Keratinocyte (primary cell): ENCODE results near the gene ZNF878. TPM values are rescaled to one million over a fixed set of nuclear protein-coding genes. Genes with fewer than 3 reads are reported as not detected.
"Not testable (repeated sequence)": the region's sequence is repeated elsewhere in the genome, so short reads cannot be mapped to it uniquely, and the experiment has no call there.

ENCODE experiments used
- DNase-seq: peaks from one replicate; pipeline ENCODE4 v3.0.0-alpha.2; 2011; ENCODE audit warnings: low read depth, missing footprints, low spot score
- FAIRE-seq: peaks from 2 replicates; lab custom pipeline; 2011; peaks lifted over from hg19 to GRCh38; lab: Jason Lieb, UNC
- H2AFZ ChIP-seq: 2 replicates; pipeline ENCODE4 v1.6.0; 2012; ENCODE audit warnings: low read length, control low read depth, inconsistent platforms; ENCODE audit not compliant: control insufficient read depth
- H3K27ac ChIP-seq: 2 replicates; pipeline ENCODE4 v1.5.1; 2011; ENCODE audit warnings: low read length; ENCODE audit not compliant: control insufficient read depth, insufficient read depth
- H3K27me3 ChIP-seq: 3 replicates; pipeline ENCODE4 v1.6.0; 2011; ENCODE audit warnings: low read length; ENCODE audit not compliant: control insufficient read depth, insufficient read depth; ENCODE audit errors: extremely low read depth
- H3K36me3 ChIP-seq, 2 experiments: 2 replicates in 1 of 2; 3 replicates in 1 of 2; pipeline ENCODE4 v1.5.1; 2011; ENCODE audit warnings: low read length in 2 of 2, mild to moderate bottlenecking in 1 of 2; ENCODE audit not compliant: control insufficient read depth in 2 of 2, insufficient read depth in 2 of 2; ENCODE audit errors: extremely low read depth in 1 of 2
- H3K4me1 ChIP-seq: 3 replicates; pipeline ENCODE4 v1.5.1; 2011; ENCODE audit warnings: low read length; ENCODE audit not compliant: control insufficient read depth, insufficient read depth; ENCODE audit errors: extremely low read depth
- H3K4me2 ChIP-seq: 3 replicates; pipeline ENCODE4 v1.6.0; 2011; ENCODE audit warnings: low read depth, low read length; ENCODE audit not compliant: control insufficient read depth, insufficient read depth; ENCODE audit errors: extremely low read depth
- H3K4me3 ChIP-seq, 3 experiments: fragments of 200-600 bp in 1 of 3; sonication (generic) in 1 of 3; 2 replicates in 2 of 3; 3 replicates in 1 of 3; pipeline ENCODE4 v1.5.1; 2011 to 2016; ENCODE audit warnings: low read length in 3 of 3, mild to moderate bottlenecking in 3 of 3, control low read depth in 2 of 3, inconsistent platforms in 1 of 3, low read depth in 1 of 3, mixed read lengths in 1 of 3, mixed run types in 1 of 3, moderate library complexity in 1 of 3; ENCODE audit not compliant: control insufficient read depth in 2 of 3, insufficient read depth in 2 of 3; ENCODE audit errors: extremely low read depth in 1 of 3
- H3K79me2 ChIP-seq: 2 replicates; pipeline ENCODE4 v1.6.0; 2012; ENCODE audit warnings: low read length; ENCODE audit not compliant: control insufficient read depth, insufficient read depth
- H3K9ac ChIP-seq: 3 replicates; pipeline ENCODE4 v1.6.0; 2011; ENCODE audit warnings: low read length; ENCODE audit not compliant: control insufficient read depth, insufficient read depth; ENCODE audit errors: extremely low read depth
- H3K9me1 ChIP-seq: 3 replicates; pipeline ENCODE4 v1.6.0; 2011; ENCODE audit warnings: low read length; ENCODE audit not compliant: control insufficient read depth, insufficient read depth; ENCODE audit errors: extremely low read depth
- H3K9me3 ChIP-seq: 2 replicates; pipeline ENCODE4 v1.5.1; 2012; ENCODE audit warnings: low read depth, low read length; ENCODE audit not compliant: control insufficient read depth
- H4K20me1 ChIP-seq: 3 replicates; pipeline ENCODE4 v1.6.0; 2011; ENCODE audit warnings: low read length; ENCODE audit not compliant: control insufficient read depth, insufficient read depth; ENCODE audit errors: extremely low read depth
- CTCF ChIP-seq, 3 experiments: IDR thresholded peaks in 1 of 3; conservative IDR thresholded peaks in 1 of 3; optimal IDR thresholded peaks in 1 of 3; 2 replicates in 2 of 3; 3 replicates in 1 of 3; pipeline versions ENCODE3 to v1.5.1; 2011; ENCODE audit warnings: low read length in 3 of 3, mild to moderate bottlenecking in 3 of 3, moderate library complexity in 2 of 3, control low read depth in 1 of 3, inconsistent platforms in 1 of 3; ENCODE audit not compliant: insufficient read depth in 2 of 3; ENCODE audit errors: extremely low read depth in 1 of 3
- EZH2 ChIP-seq: IDR thresholded peaks from one replicate; pipeline ENCODE4 v1.6.1; 2012; ENCODE audit warnings: inconsistent platforms, mild to moderate bottlenecking, low read length, moderate library complexity
- dilution Hi-C: fragments of 300-500 bp; cut with MboI; formaldehyde crosslinking; loops from one replicate; pipeline ENCODE4 v1.7.0; 2020; ENCODE audit warnings: low sequenced_read_pairs; ENCODE audit not compliant: extremely low pct_ligation_motif_present
- polyA plus RNA-seq, 5 experiments: library from polyadenylated mRNA; depleted of rRNA in 3 of 5; stranded (reverse) in 3 of 5; stranded (forward) in 1 of 5; unstranded in 1 of 5; fragments of >200 nt; gene quantifications; 1 replicate in 1 of 5; 2 replicates in 3 of 5; 3 replicates in 1 of 5; pipeline versions ENCODE4 v1.2.1 to v1.2.3, GENCODE V29; 2011 to 2012; ENCODE audit warnings: missing spikeins in 2 of 5, low read depth in 1 of 5, low replicate concordance in 1 of 5

The ZNF878 gene
- polyA plus RNA-seq, 1 donor (not counting 4 experiments of a cell fraction or from before 2014, with no cell fraction given) = 0.29 TPM

- dilution Hi-C loops = no loop called here
- H3K27ac ChIP-seq = no peak overlapping the region
- H3K9ac ChIP-seq = no peak overlapping the region
- no peaks in the 10 kb centered on the region for H3K9me1 ChIP-seq
- no peak overlapping the region for H3K4me3 ChIP-seq
- no peaks in the 10 kb centered on the region for H3K36me3 ChIP-seq
- no peaks in the 10 kb centered on the region for H3K79me2 ChIP-seq
- DNase-seq = peak; percentile 17
- no peak overlapping the region for H3K4me2 ChIP-seq
- no peaks in the 10 kb centered on the region for H3K27me3 ChIP-seq
- FAIRE-seq = peak; percentile 5
- H3K4me1 ChIP-seq = peaks cover 3% of the 10 kb centered on the region
- TF ChIP-seq CTCF (optimal IDR thresholded peaks at IDR 0.05 in 1 of 3, IDR thresholded peaks at IDR 0.05 in 1 of 3, conservative IDR thresholded peaks at IDR 0.05 in 1 of 3; ENCODE audit: extremely low read depth in 1 of 3, insufficient read depth in 2 of 3, low read length in 3 of 3) (peak; percentile 59 to 77 (median 76)), EZH2 (no peak)
- no peaks in the 10 kb centered on the region for H3K9me3 ChIP-seq
- H2AFZ ChIP-seq = no peak overlapping the region
- no peaks in the 10 kb centered on the region for H4K20me1 ChIP-seq
Observed at GRCh38 chr19:12090807-12091206, 38.0 kb upstream of the ZNF878 start.

- no peaks in the 10 kb centered on the region for H3K27me3 ChIP-seq
- no peaks in the 10 kb centered on the region for H3K9me3 ChIP-seq
- H4K20me1 ChIP-seq = no peaks in the 10 kb centered on the region
- no peak overlapping the region for H3K4me2 ChIP-seq
- H3K79me2 ChIP-seq = no peaks in the 10 kb centered on the region
- no peak overlapping the region for H3K4me3 ChIP-seq
- no peaks in the 10 kb centered on the region for H3K4me1 ChIP-seq
- no peak overlapping the region for H2AFZ ChIP-seq
- dilution Hi-C loops = no loop called here
- TF ChIP-seq EZH2 = no peak
- no peak overlapping the region for H3K27ac ChIP-seq
- H3K36me3 ChIP-seq = no peaks in the 10 kb centered on the region
- H3K9me1 ChIP-seq = no peaks in the 10 kb centered on the region
- DNase-seq (no peak), FAIRE-seq (no peak)
- no peak overlapping the region for H3K9ac ChIP-seq
Observed at GRCh38 chr19:12085074-12085818, 32.5 kb upstream of the ZNF878 start.

GRCh38 chr19:12083336-12083735, 30.6 kb upstream of the ZNF878 start:
- H3K4me2 ChIP-seq, H3K27ac ChIP-seq, DNase-seq, dilution Hi-C loops, H3K4me1 ChIP-seq, FAIRE-seq, H3K79me2 ChIP-seq, H3K9ac ChIP-seq, H3K9me1 ChIP-seq, H4K20me1 ChIP-seq, H3K36me3 ChIP-seq, H3K4me3 ChIP-seq, H3K27me3 ChIP-seq, H3K9me3 ChIP-seq, H2AFZ ChIP-seq: not testable (repeated sequence)
